Liver (tissue), 3 donors: ENCODE results near the gene ATF7.

Experiments
- CTCF ChIP-seq: fragments of 150-350 bp; IDR thresholded peaks from 2 replicates; pipeline ENCODE4 v1.5.1; 2017; ENCODE audit warnings: improper control_type of control experiment, low read depth, low read length; ENCODE audit not compliant: missing input control
- FOXA1 ChIP-seq: IDR thresholded peaks from 2 replicates; pipeline ENCODE4 v1.6.1; 2016; ENCODE audit warnings: antibody characterized with exemption
- GABPA ChIP-seq, 2 donors: IDR thresholded peaks in 1 of 2; conservative IDR thresholded peaks in 1 of 2; 2 replicates each; pipeline ENCODE4 v1.6.1; 2016; ENCODE audit warnings: antibody characterized with exemption in 2 of 2, mild to moderate bottlenecking in 1 of 2, moderate library complexity in 1 of 2
- MAX ChIP-seq: IDR thresholded peaks from 2 replicates; pipeline ENCODE4 v1.6.1; 2016; ENCODE audit warnings: antibody characterized with exemption
- RAD21 ChIP-seq, 2 donors: IDR thresholded peaks; 2 replicates each; pipeline ENCODE4 v1.6.1; 2016; ENCODE audit warnings: antibody characterized with exemption in 2 of 2, mild to moderate bottlenecking in 2 of 2
- RXRA ChIP-seq, 2 donors: IDR thresholded peaks; 2 replicates each; pipeline ENCODE4 v1.6.1; 2017 to 2018; ENCODE audit warnings: antibody characterized with exemption in 2 of 2, mild to moderate bottlenecking in 1 of 2
- SP1 ChIP-seq: IDR thresholded peaks from 2 replicates; pipeline ENCODE4 v1.6.1; 2018; ENCODE audit warnings: antibody characterized with exemption, mild to moderate bottlenecking
- TAF1 ChIP-seq: conservative IDR thresholded peaks from 2 replicates; pipeline ENCODE4 v1.6.1; 2016; ENCODE audit warnings: antibody characterized with exemption, mild to moderate bottlenecking
- ZBTB33 ChIP-seq: IDR thresholded peaks from 2 replicates; pipeline ENCODE4 v1.6.1; 2016; ENCODE audit warnings: antibody characterized with exemption
- donor health status: healthy.
- donor health status: healthy.

- no peak for TF ChIP-seq CTCF
- no peak for TF ChIP-seq RAD21 (IDR thresholded peaks at IDR 0.05)
- TF ChIP-seq GABPA (IDR thresholded peaks at IDR 0.05 in 1 of 2, conservative IDR thresholded peaks at IDR 0.05 in 1 of 2): no peak
- TF ChIP-seq SP1: no peak
- no peak for TF ChIP-seq TAF1
- TF ChIP-seq MAX: no peak
- TF ChIP-seq RXRA (IDR thresholded peaks at IDR 0.05): no peak
- no peak for TF ChIP-seq ZBTB33
- no peak for TF ChIP-seq FOXA1
These were observed 103.1 kb downstream of the ATF7 start for GRCh38 chr12:53523131-53523530.
